ENCODE data around the gene CHRM4. TPM values are rescaled to one million over a fixed set of nuclear protein-coding genes. Genes with fewer than 3 reads are reported as not detected.
"Not testable (repeated sequence)": the region's sequence is repeated elsewhere in the genome, so short reads cannot be mapped to it uniquely, and the experiment has no call there.

Gene CHRM4
- total and polyA plus RNA-seq, 12 donors, result 0.03 to 0.32 (median 0.30) TPM; not detected in 9

- intact Hi-C loops (cut with DNase I), result loop anchor here in 4 of 10 donors (10.0 kb wide), 2 partner anchors 224 to 234 kb away; partner anchors contain the start of genes ATG13 (in 3 of the 4) and HARBI1 (in 3 of the 4)
- 5% methylated on average over 45 of the region's 45 CpGs for WGBS, 2 donors
- peaks cover 7 to 35% (median 20%) of the 10 kb centered on the region in 9 donors for H3K4me1 ChIP-seq
- no peak for TF ChIP-seq CTCF (IDR thresholded peaks at IDR 0.05)
- peak overlapping the region; percentile 67 to 89 (median 74) for H3K4me3 ChIP-seq
- no peaks in the 10 kb centered on the region for H3K9me3 ChIP-seq
- peak; percentile 73 to 83 for DNase-seq
- peaks cover 0 to 35% (median 12%) of the 10 kb centered on the region in 9 donors for H3K36me3 ChIP-seq
- peak; percentile 16 to 73 (median 69) for ATAC-seq
- H3K27ac ChIP-seq, result peak overlapping the region; percentile 49 to 93 (median 82)
- peaks cover 0 to 24% (median 6%) of the 10 kb centered on the region in 7 donors for H3K27me3 ChIP-seq
Measured at GRCh38 chr11:46380340-46381047, 11.1 kb downstream of the CHRM4 start.

- H3K9me3 ChIP-seq, result not testable (repeated sequence)
- peaks cover 0 to 43% (median 20%) of the 10 kb centered on the region in 9 donors for H3K36me3 ChIP-seq
- intact Hi-C loops (cut with DNase I), result loop anchor here in 4 of 10 donors (10.0 kb wide), 2 partner anchors 225 to 235 kb away; partner anchors contain the start of genes ATG13 (in 3 of the 4) and HARBI1 (in 3 of the 4)
- peaks cover 0 to 24% (median 6%) of the 10 kb centered on the region in 7 donors for H3K27me3 ChIP-seq
- DNase-seq, result peak in 1 of 2 donors; percentile 21
- ATAC-seq, result peak in 7 of 8 donors; percentile 3 to 18 (median 12)
- H3K4me1 ChIP-seq, result peaks cover 7 to 35% (median 20%) of the 10 kb centered on the region in 9 donors
- peak overlapping the region in 7 of 10 donors; percentile 67 to 89 (median 75) for H3K4me3 ChIP-seq
- peak overlapping the region in 9 of 10 donors; percentile 61 to 93 (median 86) for H3K27ac ChIP-seq
- 66 to 68% methylated on average over 26 to 34 of the region's 36 CpGs for WGBS, 2 donors
Measured at GRCh38 chr11:46379482-46380293, 11.9 kb downstream of the CHRM4 start.

GRCh38 chr11:46378811-46379481 lies 12.6 kb downstream of the CHRM4 start:
- H3K4me1 ChIP-seq, result peaks cover 7 to 35% (median 20%) of the 10 kb centered on the region in 9 donors
- peak overlapping the region in 5 of 10 donors; percentile 76 to 93 (median 90) for H3K27ac ChIP-seq
- H3K9me3 ChIP-seq, result no peaks in the 10 kb centered on the region
- peaks cover 0 to 24% (median 6%) of the 10 kb centered on the region in 7 donors for H3K27me3 ChIP-seq
- no peak for TF ChIP-seq CTCF (IDR thresholded peaks at IDR 0.05)
- intact Hi-C loops (cut with DNase I), result no loop called here
- WGBS, 2 donors, result 78 to 79% methylated on average over 20 of the region's 20 CpGs
- peaks cover 0 to 50% (median 20%) of the 10 kb centered on the region in 9 donors for H3K36me3 ChIP-seq
- H3K4me3 ChIP-seq, result no peak overlapping the region
- ATAC-seq, result peak in 3 of 8 donors; percentile 0 to 7 (median 3)
- DNase-seq, result peak in 1 of 2 donors; percentile 20

GRCh38 chr11:46378296-46378695 lies 13.3 kb downstream of the CHRM4 start:
- Histone ChIP-seq H3K4me3 (no peak overlapping the region), H3K9me3 (no peaks in the 10 kb centered on the region), H3K27ac (no peak overlapping the region), H3K36me3 (peaks cover 0 to 57% (median 20%) of the 10 kb centered on the region in 9 donors), H3K4me1 (peaks cover 7 to 35% (median 20%) of the 10 kb centered on the region in 9 donors), H3K27me3 (peaks cover 0 to 22% (median 6%) of the 10 kb centered on the region in 7 donors)
- intact Hi-C loops (cut with DNase I), result no loop called here
- DNase-seq (no peak), ATAC-seq (no peak)
- TF ChIP-seq CTCF (IDR thresholded peaks at IDR 0.05), result no peak
- 88 to 92% methylated on average over 10 of the region's 10 CpGs for WGBS, 2 donors

All from heart right ventricle (tissue), 16 donors.